GM19324 (cell line): ENCODE results near the gene PADI3.

ENCODE experiments used
- ATAC-seq: cut with Tn5 transposase; IDR thresholded peaks from one replicate; pipeline ENCODE4 v1.9.1; 2021; ENCODE audit warnings: mild to moderate bottlenecking, moderate library complexity; ENCODE audit not compliant: unreplicated experiment, low FRiP score

PADI3 gene, protein sequence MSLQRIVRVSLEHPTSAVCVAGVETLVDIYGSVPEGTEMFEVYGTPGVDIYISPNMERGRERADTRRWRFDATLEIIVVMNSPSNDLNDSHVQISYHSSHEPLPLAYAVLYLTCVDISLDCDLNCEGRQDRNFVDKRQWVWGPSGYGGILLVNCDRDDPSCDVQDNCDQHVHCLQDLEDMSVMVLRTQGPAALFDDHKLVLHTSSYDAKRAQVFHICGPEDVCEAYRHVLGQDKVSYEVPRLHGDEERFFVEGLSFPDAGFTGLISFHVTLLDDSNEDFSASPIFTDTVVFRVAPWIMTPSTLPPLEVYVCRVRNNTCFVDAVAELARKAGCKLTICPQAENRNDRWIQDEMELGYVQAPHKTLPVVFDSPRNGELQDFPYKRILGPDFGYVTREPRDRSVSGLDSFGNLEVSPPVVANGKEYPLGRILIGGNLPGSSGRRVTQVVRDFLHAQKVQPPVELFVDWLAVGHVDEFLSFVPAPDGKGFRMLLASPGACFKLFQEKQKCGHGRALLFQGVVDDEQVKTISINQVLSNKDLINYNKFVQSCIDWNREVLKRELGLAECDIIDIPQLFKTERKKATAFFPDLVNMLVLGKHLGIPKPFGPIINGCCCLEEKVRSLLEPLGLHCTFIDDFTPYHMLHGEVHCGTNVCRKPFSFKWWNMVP

GRCh38 chr1:17248781-17249180, at the start of gene PADI3:
Gene PADI3, plus strand, starts transcription at chr1:17249098. Its CDS starts 40 bp downstream, at chr1:17249138.
- ATAC-seq: no peak

- ATAC-seq: no peak
Measured at GRCh38 chr1:17199267-17200044, 49.4 kb upstream of the PADI3 start.

DNA sequence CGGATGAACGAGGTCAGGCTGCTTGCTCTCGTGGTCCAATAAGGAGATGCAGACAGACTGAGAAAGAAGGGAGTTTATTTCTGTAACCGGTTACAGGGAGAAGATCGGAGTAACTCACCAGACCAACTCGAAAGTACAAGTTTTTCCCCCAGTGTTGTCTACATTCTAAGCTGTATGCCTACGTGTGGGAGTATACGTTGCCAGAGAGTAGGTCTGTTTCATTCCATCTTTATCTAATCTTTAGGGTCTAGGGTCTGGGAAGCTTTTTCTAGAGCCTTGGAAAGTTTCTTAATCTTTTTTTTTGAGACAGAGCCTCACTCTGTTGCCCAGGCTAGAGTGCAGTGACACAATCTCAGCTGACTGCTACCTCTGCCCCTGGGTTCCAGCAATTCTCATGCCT, 48.7 kb upstream of the PADI3 start:
- no peak for ATAC-seq

DNA sequence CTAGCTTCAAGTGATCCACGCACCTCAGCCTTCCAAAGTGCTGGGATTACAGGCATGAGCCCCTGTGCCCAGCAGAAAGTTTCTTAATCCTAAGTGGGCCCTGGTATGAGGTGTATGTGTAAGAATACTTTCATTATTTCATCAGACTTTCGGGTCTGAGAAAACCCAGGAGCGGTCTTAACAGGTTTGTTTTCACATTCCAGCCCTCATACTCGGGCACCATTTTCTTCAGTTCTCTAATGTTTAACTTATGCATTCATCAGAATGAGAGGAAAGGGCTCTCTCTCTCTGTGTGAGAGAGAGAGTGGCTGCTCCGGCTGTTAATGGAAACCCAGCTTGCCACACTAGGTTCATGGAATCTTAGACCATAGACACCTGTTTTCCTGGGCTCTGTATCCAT, 48.1 kb upstream of the PADI3 start:
- no peak for ATAC-seq

DNA sequence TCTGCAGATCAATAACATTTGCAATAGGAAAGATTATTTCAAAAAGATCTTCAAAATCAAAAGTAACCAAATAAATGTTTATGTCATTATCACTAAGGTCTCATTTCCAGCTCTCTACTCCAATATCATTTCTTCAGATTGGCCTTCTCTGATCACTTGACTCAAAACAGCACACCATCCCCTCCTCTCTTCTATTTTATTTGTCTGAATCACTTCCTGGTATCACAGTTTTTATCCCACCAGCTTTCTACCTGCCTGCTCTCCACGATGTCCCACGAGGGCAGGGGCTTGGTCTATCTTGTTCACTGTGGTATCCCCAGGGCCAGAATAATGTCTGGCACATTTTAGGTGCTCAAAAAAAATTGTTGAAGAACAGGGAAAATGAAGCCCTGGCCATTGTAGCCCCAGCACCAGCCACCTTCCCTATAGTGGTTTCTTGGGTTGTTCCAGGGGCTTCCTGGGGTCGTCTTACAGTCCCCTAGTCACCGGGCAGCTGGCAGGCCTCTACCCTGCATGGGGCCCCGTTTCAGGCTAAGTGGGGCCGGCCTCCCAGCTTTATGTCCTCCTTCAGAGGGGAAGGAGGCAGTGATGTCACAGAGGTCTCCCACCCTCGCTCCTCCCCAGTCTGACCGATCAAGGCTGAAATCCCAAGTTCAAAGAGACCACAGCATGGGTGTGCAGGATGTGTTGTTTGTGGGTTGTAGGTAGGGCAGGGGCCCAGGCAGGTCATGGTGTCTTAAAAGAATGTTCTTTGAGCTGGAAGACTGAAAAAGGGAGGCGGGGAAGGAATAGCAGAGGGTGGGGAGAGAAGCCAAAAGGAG, 47.5 kb upstream of the PADI3 start:
- ATAC-seq: no peak

GRCh38 chr1:17204546-17205440, 44.1 kb upstream of the PADI3 start, which contains the start of gene PADI1:
Gene PADI1, plus strand, starts transcription at chr1:17205128. Its CDS starts 90 bp downstream, at chr1:17205218.
- ATAC-seq: no peak

GRCh38 chr1:17205652-17206051, 43.2 kb upstream of the PADI3 start:
- ATAC-seq: no peak

GRCh38 chr1:17206196-17206595, 42.7 kb upstream of the PADI3 start:
- no peak for ATAC-seq

GRCh38 chr1:17207046-17207445, 41.9 kb upstream of the PADI3 start:
- ATAC-seq: peak; percentile 56

DNA sequence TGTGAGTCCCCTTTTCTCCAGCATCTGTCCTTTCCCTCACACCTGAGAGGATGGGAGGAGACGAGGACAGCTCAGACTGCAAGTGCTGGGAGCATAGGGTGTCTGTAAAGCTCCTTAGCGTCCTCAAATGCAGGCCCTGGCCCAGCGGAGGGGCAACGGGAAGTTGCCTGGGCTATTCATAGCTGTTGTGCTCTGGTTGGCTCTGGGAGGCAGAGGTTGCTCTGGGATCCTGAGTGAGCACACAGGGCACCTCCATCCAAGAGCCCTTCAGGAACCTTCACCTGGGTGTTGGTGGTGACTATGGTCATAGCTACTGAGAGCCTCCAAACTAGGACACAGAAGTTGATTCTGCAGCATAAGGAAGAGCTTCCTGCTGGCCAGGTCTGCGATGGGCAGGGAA, 41.4 kb upstream of the PADI3 start:
- ATAC-seq: no peak

DNA sequence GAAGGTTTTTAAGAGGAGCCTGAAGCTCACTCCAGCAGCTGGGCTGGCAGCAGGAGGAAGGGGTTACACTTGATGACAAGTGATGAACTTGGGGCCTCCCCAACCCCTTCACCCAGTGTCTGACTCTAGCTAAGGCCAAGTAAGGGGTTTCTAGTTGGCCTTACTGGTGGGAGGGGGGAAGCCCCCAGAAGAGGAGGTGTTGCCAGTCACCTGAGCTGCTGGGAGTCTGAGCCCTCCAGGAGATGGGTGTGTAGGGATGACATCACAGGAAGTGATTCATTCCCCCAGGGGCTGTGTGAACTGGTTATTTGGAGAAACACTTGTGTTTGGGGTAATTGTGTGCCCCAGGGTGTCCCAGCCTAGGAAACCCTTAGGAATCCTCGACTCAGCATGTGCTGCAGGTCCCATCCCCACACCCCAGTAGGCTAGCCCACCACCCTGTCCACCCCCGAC, 40.9 kb upstream of the PADI3 start:
- ATAC-seq: no peak

- no peak for ATAC-seq
Measured at GRCh38 chr1:17208546-17208945, 40.4 kb upstream of the PADI3 start.

GRCh38 chr1:17209430-17209829, 39.5 kb upstream of the PADI3 start:
- ATAC-seq: no peak

DNA sequence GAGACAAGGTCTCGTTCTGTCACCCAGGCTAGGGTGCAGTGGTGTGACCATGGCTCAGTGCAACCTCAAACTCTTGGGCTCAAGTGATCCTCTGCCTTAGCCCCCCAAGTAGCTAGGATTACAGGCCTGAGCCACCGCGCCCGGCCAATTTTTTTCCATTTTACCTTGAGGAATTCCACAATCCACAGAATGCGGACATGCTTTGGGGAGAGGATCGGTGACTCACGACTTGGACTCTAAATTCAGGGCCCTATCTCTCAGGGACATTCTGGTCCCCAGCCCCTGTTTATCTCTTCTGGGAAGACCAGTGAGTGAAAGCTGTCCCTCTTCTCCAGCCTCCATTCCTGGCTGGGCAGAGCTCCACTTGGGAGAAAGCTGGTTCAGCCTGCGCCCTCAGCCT, 38.7 kb upstream of the PADI3 start:
- ATAC-seq: no peak

GRCh38 chr1:17211377-17211776, 37.5 kb upstream of the PADI3 start:
- no peak for ATAC-seq

- no peak for ATAC-seq
Measured at GRCh38 chr1:17212009-17212408, 36.9 kb upstream of the PADI3 start.

DNA sequence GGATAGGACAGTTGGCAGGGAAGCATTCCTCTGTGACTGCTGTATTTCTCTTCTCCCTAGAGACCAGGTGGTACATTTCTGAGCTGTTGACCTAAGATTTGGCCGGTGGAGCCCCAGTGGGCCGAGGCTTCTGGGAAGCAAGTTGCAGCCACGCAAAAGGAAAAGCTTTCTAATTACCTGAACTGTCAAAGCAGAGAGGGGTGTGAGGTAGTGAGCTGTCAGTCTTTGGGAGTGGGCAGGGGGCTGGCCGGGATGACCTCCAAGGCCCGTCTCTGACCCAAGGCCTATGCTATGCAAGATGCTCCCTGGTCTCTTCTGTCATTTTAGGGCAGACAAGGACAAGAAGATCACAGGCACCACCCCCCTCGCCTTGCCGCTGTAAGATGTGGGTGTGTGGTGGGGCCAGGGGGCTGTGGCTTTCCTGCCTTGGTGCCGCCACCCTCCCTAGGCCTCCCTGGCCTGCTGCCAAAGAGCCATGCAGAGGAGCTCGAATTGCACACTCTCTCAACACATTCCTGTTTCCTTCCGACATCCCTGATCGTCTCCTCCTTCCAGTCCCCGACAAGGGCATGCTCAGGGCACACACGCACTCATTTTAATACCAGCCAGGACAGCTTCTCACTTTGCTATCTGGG, 36.3 kb upstream of the PADI3 start:
- no peak for ATAC-seq

GRCh38 chr1:17213148-17213781, 35.6 kb upstream of the PADI3 start:
- no peak for ATAC-seq
